Lower leg skin (tissue), 3 donors: Measurements from ENCODE around the gene PRTN3.
"Not testable (repeated sequence)": the region's sequence is repeated elsewhere in the genome, so short reads cannot be mapped to it uniquely, and the experiment has no call there.

Experiments used
- POLR2A ChIP-seq, 2 donors: fragments of 450-650 bp; IDR thresholded peaks; one replicate each; pipeline ENCODE4 v1.6.1; 2016 to 2017; ENCODE audit warnings: antibody characterized with exemption in 2 of 2, mild to moderate bottlenecking in 1 of 2, moderate library complexity in 1 of 2
- TF ChIP-seq, protein P1 (sequence below), 3 donors: fragments of 450-650 bp; IDR thresholded peaks; one replicate each; pipeline ENCODE4 v1.5.1; 2016; ENCODE audit warnings: antibody characterized with exemption in 3 of 3, mild to moderate bottlenecking in 3 of 3, moderate library complexity in 2 of 3

DNA sequence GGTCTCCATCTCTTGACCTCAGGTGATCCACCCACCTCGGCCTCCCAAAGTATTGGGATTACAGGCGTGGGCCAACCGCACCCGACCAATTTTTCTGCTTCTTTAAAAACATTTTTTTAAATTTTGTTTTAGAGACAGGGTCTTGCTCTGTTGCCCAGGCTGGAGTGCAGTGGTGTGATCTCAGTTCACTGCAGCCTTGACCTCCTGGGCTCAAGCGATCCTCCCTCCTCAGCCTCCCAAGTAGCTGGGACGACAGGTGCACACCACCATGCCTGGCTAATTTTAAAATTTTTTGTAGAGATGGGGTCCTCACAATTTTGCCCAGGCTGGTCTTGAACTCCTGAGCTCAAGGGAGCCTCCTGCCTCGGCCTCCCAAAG is 2.0 kb downstream of the PRTN3 start:
- TF ChIP-seq, protein P1, sequence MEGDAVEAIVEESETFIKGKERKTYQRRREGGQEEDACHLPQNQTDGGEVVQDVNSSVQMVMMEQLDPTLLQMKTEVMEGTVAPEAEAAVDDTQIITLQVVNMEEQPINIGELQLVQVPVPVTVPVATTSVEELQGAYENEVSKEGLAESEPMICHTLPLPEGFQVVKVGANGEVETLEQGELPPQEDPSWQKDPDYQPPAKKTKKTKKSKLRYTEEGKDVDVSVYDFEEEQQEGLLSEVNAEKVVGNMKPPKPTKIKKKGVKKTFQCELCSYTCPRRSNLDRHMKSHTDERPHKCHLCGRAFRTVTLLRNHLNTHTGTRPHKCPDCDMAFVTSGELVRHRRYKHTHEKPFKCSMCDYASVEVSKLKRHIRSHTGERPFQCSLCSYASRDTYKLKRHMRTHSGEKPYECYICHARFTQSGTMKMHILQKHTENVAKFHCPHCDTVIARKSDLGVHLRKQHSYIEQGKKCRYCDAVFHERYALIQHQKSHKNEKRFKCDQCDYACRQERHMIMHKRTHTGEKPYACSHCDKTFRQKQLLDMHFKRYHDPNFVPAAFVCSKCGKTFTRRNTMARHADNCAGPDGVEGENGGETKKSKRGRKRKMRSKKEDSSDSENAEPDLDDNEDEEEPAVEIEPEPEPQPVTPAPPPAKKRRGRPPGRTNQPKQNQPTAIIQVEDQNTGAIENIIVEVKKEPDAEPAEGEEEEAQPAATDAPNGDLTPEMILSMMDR (IDR thresholded peaks at IDR 0.05): not testable (repeated sequence)
- not testable (repeated sequence) for TF ChIP-seq POLR2A (IDR thresholded peaks at IDR 0.05)
